Omental fat pad (tissue), 4 donors: Measurements from ENCODE around the gene ALG5. TPM values are rescaled to one million over a fixed set of nuclear protein-coding genes. Genes with fewer than 3 reads are reported as not detected.

ENCODE experiments used
- ATAC-seq: fragments of 150-250 bp; one replicate; pipeline ENCODE4 v1.9.1; 2016; ENCODE audit warnings: mild to moderate bottlenecking, moderate library complexity; ENCODE audit not compliant: low FRiP score
- DNase-seq: peaks from one replicate; pipeline ENCODE4 v3.0.0-alpha.2; 2019; ENCODE audit warnings: low spot score
- total RNA-seq, 4 donors: library from RNA; depleted of rRNA; stranded (reverse); fragments of >200 nt; gene quantifications; one replicate each; pipeline ENCODE4 v1.1.0, GENCODE V29; 2016
- TF ChIP-seq, protein P1 (sequence below), 3 donors: fragments of 450-650 bp; IDR thresholded peaks; one replicate each; pipeline ENCODE4 v1.5.1; 2016 to 2017; ENCODE audit warnings: antibody characterized with exemption in 3 of 3, mild to moderate bottlenecking in 3 of 3, moderate library complexity in 2 of 3

The ALG5 gene
- total RNA-seq, 4 donors from 2014 or later, result 21.0 to 41.3 (median 29.4) TPM

DNA sequence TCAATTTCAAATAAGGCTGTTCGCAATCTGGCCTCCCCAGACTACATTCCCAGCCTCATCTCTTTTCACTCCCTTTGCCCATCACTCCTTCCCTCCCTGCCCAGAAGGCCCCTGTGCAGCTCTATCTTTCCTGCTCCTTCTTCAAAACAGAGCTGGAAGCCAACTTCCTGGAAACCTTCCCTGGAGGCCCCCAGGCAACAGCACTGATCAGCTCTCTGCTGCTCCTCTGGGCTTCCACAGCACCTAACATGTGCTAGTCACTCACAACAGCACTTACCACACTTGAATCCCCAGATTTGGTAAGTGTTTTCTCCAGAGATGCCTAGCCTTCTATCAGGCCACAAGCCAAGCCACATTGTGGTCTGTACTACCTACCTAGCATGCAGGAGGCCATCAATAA lies 88.6 kb downstream of the ALG5 start:
- ATAC-seq (no peak), DNase-seq (no peak)
- TF ChIP-seq, protein P1, sequence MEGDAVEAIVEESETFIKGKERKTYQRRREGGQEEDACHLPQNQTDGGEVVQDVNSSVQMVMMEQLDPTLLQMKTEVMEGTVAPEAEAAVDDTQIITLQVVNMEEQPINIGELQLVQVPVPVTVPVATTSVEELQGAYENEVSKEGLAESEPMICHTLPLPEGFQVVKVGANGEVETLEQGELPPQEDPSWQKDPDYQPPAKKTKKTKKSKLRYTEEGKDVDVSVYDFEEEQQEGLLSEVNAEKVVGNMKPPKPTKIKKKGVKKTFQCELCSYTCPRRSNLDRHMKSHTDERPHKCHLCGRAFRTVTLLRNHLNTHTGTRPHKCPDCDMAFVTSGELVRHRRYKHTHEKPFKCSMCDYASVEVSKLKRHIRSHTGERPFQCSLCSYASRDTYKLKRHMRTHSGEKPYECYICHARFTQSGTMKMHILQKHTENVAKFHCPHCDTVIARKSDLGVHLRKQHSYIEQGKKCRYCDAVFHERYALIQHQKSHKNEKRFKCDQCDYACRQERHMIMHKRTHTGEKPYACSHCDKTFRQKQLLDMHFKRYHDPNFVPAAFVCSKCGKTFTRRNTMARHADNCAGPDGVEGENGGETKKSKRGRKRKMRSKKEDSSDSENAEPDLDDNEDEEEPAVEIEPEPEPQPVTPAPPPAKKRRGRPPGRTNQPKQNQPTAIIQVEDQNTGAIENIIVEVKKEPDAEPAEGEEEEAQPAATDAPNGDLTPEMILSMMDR (IDR thresholded peaks at IDR 0.05), result no peak

DNA sequence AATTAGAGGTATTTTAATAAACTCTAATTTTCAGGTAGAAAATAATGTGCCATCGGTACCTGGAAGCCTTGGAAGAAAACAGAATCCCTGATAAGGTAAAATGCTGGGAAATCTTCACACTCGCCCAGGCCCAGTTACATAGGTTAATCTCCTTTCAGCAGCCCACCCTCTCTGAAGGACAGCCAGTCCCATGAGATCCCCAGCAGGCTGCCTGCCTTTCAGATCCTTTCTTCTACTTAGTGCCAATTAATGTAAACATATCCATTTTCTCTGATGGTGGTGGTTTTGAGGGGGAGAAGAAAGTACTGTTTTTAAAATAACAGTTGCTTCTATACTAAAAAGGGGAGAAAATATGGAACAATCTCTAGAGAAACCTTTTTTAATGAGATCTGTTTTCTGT lies 91.3 kb downstream of the ALG5 start:
- ATAC-seq, result no peak

DNA sequence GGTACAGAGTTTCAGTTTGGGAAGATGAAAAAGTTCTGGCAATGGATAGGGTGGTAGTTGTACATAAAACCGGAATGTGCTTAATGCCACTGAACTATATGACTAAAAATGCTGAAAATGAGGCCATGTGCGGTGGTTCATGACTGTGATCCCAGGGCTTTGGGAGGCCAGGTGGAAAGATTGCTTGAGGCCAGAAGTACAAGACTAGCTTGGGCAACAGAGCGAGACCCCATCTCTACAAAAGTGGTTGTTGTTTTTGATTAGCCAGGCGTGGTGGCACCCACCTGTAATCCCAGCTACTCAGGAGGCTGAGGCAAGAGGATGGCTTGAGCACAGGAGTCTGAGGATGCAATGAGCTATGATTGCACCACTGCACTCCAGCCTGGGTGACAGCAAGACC lies 91.9 kb downstream of the ALG5 start:
- ATAC-seq (no peak), DNase-seq (no peak)
- TF ChIP-seq, protein P1 (IDR thresholded peaks at IDR 0.05), result no peak

More for the DNA sequence above, 91.3 kb downstream of the ALG5 start:
- TF ChIP-seq, protein P1 (IDR thresholded peaks at IDR 0.05), result no peak
- no peak for DNase-seq

DNA sequence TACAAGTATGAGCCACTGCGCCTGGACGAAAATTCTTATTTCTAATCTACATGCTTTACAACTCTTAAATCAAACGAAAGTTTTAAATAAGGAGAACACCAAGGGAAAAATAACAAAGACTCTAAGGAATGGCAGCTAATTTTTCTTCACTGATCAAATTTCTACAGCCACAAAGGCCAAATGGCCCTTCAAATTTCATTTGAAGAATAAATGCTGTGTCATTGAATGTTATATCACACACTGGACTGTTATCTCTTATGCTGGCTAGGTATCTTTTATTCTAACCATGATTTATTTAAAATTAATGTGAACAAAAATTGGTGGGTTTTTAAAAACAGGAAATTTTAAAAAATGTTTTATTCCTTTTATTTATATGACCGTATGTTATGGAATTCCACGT lies 93.2 kb downstream of the ALG5 start:
- TF ChIP-seq, protein P1 (IDR thresholded peaks at IDR 0.05), result no peak
- DNase-seq (no peak), ATAC-seq (no peak)

DNA sequence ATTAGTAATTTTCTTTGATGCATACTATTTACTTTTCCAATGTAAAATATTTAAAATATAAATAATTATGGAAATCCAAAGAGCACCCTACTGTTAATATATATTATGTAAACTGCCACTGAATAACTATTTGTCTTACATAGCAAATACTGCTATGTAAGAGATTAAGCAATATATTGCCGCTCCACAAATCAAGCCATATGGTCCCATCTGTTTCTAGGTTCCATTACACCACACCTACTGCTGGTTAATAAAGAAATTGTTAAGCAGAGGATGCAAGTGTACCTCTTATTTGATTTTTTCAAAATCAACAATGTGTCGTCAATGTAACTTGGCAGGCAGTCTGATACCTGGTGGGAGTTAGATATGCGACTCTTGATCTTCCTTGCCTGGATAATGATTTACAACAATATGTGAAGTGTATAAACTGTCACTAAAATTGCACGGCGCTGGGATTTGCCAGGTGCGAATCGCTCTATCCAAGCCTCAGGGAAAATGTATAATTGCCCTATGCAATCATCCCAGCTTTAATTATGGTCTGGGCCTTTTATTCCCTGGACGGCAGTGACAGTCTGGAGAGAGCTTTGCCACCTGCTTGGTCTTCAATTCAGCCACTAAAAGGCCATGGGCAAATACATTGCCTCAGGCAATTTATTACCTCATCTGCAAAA lies 95.1 kb downstream of the ALG5 start:
- DNase-seq, result no peak
- ATAC-seq, result no peak
- TF ChIP-seq, protein P1 (IDR thresholded peaks at IDR 0.05), result no peak

Other genes with a start within 250 kb of the ALG5 start
- gene RFXAP, start 180.1 kb downstream of the ALG5 start, total RNA-seq, result 1 to 10 TPM; 2.2 to 5.2 (median 3.9) TPM
- gene SMAD9, start 79.1 kb downstream of the ALG5 start, total RNA-seq, result 10 to 100 TPM in 1 of 4 donors, 1 to 10 TPM in 3; 5.9 to 22.9 (median 8.2) TPM
- gene EXOSC8, start 1.4 kb upstream of the ALG5 start, total RNA-seq, result 10 to 100 TPM; 17.2 to 26.8 (median 20.9) TPM
- gene SUPT20H, start 60.3 kb upstream of the ALG5 start, total RNA-seq, result 10 to 100 TPM; 19.5 to 57.5 (median 31.8) TPM
- not detected for gene CSNK1A1L, start 106.3 kb upstream of the ALG5 start, total RNA-seq